ENCODE data around the gene SLX4IP. TPM values are rescaled to one million over a fixed set of nuclear protein-coding genes. Genes with fewer than 3 reads are reported as not detected.
A peak's percentile ranks its signal among the peaks of the same experiment; 100 is the strongest.

Gene SLX4IP
- total and polyA plus RNA-seq, 2 of the 13 experiments (the other 11 are each of a cell fraction or from before 2014, with no cell fraction given), result 3.6 to 7.3 TPM

DNA sequence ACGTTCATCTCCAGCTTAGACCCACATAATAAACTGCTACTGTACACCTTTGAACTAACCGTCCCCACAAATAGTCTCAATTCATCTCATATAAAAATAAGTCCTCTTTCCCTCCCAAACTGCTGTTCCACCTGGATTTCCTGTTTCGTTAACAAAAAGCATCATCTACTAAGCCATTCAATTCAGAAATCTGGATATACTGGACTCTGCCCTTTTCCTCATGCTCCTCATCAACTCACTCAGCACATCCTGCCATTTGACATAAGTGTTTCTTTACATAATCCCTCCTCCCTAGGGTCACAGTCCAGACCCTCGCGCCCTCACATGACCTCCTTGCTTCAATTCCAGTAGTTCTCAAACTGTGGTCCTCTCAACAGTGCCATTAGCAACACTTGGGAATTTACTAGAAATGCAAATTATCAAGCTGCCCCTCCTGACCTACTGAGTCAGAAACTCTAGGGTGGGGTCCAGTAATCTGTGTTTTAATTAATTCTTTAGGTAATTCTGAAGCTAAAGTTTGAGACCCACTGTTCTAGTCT lies 5.6 kb upstream of the SLX4IP start (continued):
- TF ChIP-seq, protein P1, sequence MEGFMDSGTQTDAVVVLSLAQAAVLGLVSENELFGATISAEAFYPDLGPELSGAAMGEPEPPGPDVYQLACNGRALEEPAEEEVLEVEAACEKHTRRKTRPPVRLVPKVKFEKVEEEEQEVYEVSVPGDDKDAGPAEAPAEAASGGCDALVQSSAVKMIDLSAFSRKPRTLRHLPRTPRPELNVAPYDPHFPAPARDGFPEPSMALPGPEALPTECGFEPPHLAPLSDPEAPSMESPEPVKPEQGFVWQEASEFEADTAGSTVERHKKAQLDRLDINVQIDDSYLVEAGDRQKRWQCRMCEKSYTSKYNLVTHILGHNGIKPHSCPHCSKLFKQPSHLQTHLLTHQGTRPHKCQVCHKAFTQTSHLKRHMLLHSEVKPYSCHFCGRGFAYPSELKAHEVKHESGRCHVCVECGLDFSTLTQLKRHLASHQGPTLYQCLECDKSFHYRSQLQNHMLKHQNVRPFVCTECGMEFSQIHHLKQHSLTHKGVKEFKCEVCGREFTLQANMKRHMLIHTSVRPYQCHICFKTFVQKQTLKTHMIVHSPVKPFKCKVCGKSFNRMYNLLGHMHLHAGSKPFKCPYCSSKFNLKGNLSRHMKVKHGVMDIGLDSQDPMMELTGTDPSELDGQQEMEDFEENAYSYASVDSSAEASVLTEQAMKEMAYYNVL (CRISPR knock-in tag; IDR thresholded peaks at IDR 0.05; ENCODE audit: borderline replicate concordance), result peak; percentile 48; the same call in 1 of the 2 replicates
- TF ChIP-seq, protein P2, sequence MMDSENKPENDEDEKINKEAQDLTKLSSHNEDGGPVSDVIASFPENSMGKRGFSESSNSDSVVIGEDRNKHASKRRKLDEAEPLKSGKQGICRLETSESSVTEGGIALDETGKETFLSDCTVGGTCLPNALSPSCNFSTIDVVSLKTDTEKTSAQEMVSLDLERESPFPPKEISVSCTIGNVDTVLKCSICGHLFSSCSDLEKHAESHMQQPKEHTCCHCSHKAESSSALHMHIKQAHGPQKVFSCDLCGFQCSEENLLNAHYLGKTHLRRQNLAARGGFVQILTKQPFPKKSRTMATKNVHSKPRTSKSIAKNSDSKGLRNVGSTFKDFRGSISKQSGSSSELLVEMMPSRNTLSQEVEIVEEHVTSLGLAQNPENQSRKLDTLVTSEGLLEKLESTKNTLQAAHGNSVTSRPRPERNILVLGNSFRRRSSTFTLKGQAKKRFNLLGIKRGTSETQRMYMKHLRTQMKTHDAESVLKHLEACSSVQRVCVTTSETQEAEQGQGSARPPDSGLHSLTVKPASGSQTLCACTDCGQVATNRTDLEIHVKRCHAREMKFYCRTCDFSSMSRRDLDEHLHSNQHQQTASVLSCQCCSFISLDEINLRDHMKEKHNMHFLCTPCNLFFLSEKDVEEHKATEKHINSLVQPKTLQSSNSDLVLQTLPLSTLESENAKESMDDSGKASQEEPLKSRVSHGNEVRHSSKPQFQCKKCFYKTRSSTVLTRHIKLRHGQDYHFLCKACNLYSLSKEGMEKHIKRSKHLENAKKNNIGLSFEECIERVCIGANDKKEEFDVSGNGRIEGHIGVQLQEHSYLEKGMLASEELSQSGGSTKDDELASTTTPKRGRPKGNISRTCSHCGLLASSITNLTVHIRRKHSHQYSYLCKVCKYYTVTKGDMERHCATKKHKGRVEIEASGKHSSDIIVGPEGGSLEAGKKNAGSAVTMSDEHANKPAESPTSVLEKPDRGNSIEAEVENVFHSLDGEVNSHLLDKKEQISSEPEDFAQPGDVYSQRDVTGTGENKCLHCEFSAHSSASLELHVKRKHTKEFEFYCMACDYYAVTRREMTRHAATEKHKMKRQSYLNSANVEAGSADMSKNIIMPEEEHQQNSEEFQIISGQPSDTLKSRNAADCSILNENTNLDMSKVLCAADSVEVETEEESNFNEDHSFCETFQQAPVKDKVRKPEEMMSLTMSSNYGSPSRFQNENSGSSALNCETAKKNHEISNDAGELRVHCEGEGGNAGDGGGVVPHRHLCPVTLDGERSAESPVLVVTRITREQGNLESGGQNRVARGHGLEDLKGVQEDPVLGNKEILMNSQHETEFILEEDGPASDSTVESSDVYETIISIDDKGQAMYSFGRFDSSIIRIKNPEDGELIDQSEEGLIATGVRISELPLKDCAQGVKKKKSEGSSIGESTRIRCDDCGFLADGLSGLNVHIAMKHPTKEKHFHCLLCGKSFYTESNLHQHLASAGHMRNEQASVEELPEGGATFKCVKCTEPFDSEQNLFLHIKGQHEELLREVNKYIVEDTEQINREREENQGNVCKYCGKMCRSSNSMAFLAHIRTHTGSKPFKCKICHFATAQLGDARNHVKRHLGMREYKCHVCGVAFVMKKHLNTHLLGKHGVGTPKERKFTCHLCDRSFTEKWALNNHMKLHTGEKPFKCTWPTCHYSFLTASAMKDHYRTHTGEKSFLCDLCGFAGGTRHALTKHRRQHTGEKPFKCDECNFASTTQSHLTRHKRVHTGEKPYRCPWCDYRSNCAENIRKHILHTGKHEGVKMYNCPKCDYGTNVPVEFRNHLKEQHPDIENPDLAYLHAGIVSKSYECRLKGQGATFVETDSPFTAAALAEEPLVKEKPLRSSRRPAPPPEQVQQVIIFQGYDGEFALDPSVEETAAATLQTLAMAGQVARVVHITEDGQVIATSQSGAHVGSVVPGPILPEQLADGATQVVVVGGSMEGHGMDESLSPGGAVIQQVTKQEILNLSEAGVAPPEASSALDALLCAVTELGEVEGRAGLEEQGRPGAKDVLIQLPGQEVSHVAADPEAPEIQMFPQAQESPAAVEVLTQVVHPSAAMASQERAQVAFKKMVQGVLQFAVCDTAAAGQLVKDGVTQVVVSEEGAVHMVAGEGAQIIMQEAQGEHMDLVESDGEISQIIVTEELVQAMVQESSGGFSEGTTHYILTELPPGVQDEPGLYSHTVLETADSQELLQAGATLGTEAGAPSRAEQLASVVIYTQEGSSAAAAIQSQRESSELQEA (CRISPR knock-in tag; IDR thresholded peaks at IDR 0.05; ENCODE audit: not compliant biosample characterization), result no peak
- TF ChIP-seq, protein P3, sequence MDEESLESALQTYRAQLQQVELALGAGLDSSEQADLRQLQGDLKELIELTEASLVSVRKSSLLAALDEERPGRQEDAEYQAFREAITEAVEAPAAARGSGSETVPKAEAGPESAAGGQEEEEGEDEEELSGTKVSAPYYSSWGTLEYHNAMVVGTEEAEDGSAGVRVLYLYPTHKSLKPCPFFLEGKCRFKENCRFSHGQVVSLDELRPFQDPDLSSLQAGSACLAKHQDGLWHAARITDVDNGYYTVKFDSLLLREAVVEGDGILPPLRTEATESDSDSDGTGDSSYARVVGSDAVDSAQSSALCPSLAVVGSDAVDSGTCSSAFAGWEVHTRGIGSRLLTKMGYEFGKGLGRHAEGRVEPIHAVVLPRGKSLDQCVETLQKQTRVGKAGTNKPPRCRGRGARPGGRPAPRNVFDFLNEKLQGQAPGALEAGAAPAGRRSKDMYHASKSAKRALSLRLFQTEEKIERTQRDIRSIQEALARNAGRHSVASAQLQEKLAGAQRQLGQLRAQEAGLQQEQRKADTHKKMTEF (CRISPR knock-in tag; IDR thresholded peaks at IDR 0.05), result peak; percentile 68
- TF ChIP-seq, protein P4, sequence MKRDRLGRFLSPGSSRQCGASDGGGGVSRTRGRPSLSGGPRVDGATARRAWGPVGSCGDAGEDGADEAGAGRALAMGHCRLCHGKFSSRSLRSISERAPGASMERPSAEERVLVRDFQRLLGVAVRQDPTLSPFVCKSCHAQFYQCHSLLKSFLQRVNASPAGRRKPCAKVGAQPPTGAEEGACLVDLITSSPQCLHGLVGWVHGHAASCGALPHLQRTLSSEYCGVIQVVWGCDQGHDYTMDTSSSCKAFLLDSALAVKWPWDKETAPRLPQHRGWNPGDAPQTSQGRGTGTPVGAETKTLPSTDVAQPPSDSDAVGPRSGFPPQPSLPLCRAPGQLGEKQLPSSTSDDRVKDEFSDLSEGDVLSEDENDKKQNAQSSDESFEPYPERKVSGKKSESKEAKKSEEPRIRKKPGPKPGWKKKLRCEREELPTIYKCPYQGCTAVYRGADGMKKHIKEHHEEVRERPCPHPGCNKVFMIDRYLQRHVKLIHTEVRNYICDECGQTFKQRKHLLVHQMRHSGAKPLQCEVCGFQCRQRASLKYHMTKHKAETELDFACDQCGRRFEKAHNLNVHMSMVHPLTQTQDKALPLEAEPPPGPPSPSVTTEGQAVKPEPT (CRISPR knock-in tag; IDR thresholded peaks at IDR 0.05; ENCODE audit: low read depth), result no peak
- TF ChIP-seq ZNF557 (CRISPR knock-in tag; IDR thresholded peaks at IDR 0.05) (no peak), CBX5 (CRISPR knock-in tag; IDR thresholded peaks at IDR 0.05; ENCODE audit: borderline replicate concordance) (0 out of 2 replicates have a peak, but pooled peaks have one; percentile 55), ZNF761 (CRISPR knock-in tag; conservative IDR thresholded peaks at IDR 0.05) (no peak), ZNF263 (CRISPR knock-in tag; IDR thresholded peaks at IDR 0.05) (peak; percentile 85), NFIB (CRISPR knock-in tag; IDR thresholded peaks at IDR 0.05; ENCODE audit: borderline replicate concordance) (no peak), ZSCAN30 (CRISPR knock-in tag; IDR thresholded peaks at IDR 0.05) (no peak), ZMYM4 (CRISPR knock-in tag; IDR thresholded peaks at IDR 0.05) (peak; percentile 94), ZEB1 (IDR thresholded peaks at IDR 0.05; ENCODE audit: insufficient replicate concordance, low read depth) (peak; percentile 33), ZNF235 (CRISPR knock-in tag; IDR thresholded peaks at IDR 0.05; ENCODE audit: borderline replicate concordance) (no peak), KDM3A (CRISPR knock-in tag; IDR thresholded peaks at IDR 0.05; ENCODE audit: low read depth) (0 out of 2 replicates have a peak, but pooled peaks have one; percentile 29), ZNF510 (CRISPR knock-in tag; IDR thresholded peaks at IDR 0.05; ENCODE audit: low read depth) (no peak), GATAD1 (CRISPR knock-in tag; IDR thresholded peaks at IDR 0.05) (peak; percentile 59), NBN (conservative IDR thresholded peaks at IDR 0.05) (no peak)
